ENCODE results near the gene PRRT1B. TPM values are rescaled to one million over a fixed set of nuclear protein-coding genes. Genes with fewer than 3 reads are reported as not detected.

Gene PRRT1B
- total and polyA plus RNA-seq, 2 of the 4 experiments (the other 2 are of a cell fraction) = not detected

DNA sequence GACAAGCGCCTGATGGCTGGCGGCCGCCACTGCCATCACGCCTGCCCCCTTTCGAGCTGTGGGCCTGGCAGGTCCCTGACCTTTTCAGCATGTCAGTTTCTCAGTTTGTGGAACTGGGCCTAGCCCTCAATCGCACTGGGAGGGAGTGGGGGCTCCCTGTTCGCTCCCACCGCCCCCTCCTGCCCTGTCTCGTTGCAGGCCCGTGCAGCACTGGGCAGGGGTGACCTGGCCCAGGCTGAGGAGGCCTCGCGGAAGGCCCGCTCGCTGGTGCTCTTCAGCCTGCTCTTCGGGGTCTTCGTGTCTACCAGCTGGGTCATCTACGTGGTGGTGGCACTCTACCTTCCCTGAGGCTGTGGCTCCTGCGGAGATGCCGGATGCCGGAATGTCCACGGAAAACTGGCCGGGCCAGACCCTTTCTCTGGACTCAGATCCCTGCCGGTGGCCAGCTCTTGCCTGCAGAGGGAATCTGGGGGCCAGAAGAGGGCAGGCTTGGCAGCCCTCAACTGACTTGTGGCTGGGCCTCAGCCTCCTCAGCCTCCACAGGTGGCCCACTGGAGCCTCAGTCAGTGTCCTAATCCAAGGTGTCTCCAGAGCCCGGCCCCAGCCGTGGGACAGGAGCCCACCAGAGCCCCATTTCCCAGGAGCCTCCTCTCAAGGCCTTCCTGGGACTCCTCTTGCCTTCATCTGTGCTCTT lies 12.7 kb downstream of the PRRT1B start:
- ChIA-PET POLR2A (ENCODE audit: unreplicated experiment) (no interaction called here), CTCF (interaction anchor here (1.3 kb wide), 1 partner anchor 181 kb away, joined by 3 read pairs; no protein-coding TSS in a partner anchor)
- H2AK5ac ChIP-seq (ENCODE audit: low read depth, low read length) = no peak overlapping the region
- H3K4me2 ChIP-seq (ENCODE audit: low read depth, low read length) = no peak overlapping the region
- no peak overlapping the region for H3K56ac ChIP-seq (ENCODE audit: extremely low read depth, insufficient read depth, low read length)
- H3K79me1 ChIP-seq (ENCODE audit: low read depth in 1 of 2, low read length in 2 of 2) = no peaks in the 10 kb centered on the region
- in situ Hi-C loops (cut with MboI; ENCODE audit: low sequenced_read_pairs) (no loop called here), intact Hi-C loops (cut with micrococcal nuclease) (no loop called here), dilution Hi-C loops (cut with HindIII; ENCODE audit: low sequenced_read_pairs, unreplicated experiment) (no loop called here)
- no peak overlapping the region for H3K4me3 ChIP-seq (ENCODE audit: insufficient read depth, low read depth, low read length)
- H3K27me3 ChIP-seq (ENCODE audit: control insufficient read depth, insufficient read depth, low read length) = peaks cover 32% of the 10 kb centered on the region
- no peak overlapping the region for H3K9ac ChIP-seq (ENCODE audit: low read depth, low read length)
- H2BK15ac ChIP-seq (ENCODE audit: low read depth, low read length) = no peak overlapping the region
- H4K8ac ChIP-seq (ENCODE audit: low read depth in 2 of 2, low read length in 2 of 2) = no peak overlapping the region
- H3K27ac ChIP-seq (ENCODE audit: insufficient read depth, low read length) = no peak overlapping the region
- no peak overlapping the region for H3K18ac ChIP-seq (ENCODE audit: low read depth, low read length)
- no peaks in the 10 kb centered on the region for H3K4me1 ChIP-seq (ENCODE audit: control insufficient read depth, insufficient read depth, low read length)
- no peak overlapping the region for H2BK5ac ChIP-seq (ENCODE audit: low read depth, low read length, poor library complexity, severe bottlenecking)
- no TSS peak for BruUV-seq (replicated peaks)
- no peak overlapping the region for H4K5ac ChIP-seq (ENCODE audit: low read depth, low read length)
- H2BK120ac ChIP-seq (ENCODE audit: low read depth, low read length) = no peak overlapping the region
- H3K36me3 ChIP-seq (ENCODE audit: control insufficient read depth, insufficient read depth, low read length) = no peaks in the 10 kb centered on the region
- H4K20me1 ChIP-seq (ENCODE audit: insufficient read depth, low read length) = no peaks in the 10 kb centered on the region
- no peak overlapping the region for H2BK20ac ChIP-seq (ENCODE audit: low read depth, low read length)
- ATAC-seq (ENCODE audit: low read depth) (no peak), DNase-seq (no peak)
- H3K9me3 ChIP-seq (ENCODE audit: control insufficient read depth, insufficient read depth, low read length) = peaks cover 16% of the 10 kb centered on the region
- H3K14ac ChIP-seq (replicated peaks; ENCODE audit: low read depth, low read length) = no peak overlapping the region
- H2AFZ ChIP-seq (replicated peaks; ENCODE audit: low read length, poor library complexity) = no peak overlapping the region
- no peak overlapping the region for H2AK9ac ChIP-seq (replicated peaks; ENCODE audit: low read depth, low read length, poor library complexity)
- no peaks in the 10 kb centered on the region for H3K9me1 ChIP-seq (ENCODE audit: insufficient read depth, low read length)
- no peak overlapping the region for H4K91ac ChIP-seq (ENCODE audit: insufficient read depth, low read depth, low read length)
- H3K4ac ChIP-seq (ENCODE audit: low read depth, low read length) = no peak overlapping the region
- H3K23ac ChIP-seq (ENCODE audit: low read depth, low read length) = no peak overlapping the region
- TF ChIP-seq RCOR1 (IDR thresholded peaks at IDR 0.05; ENCODE audit: insufficient replicate concordance, low read length) (no peak), MAFK (IDR thresholded peaks at IDR 0.05; ENCODE audit: low read depth, low read length) (no peak), MAZ (IDR thresholded peaks at IDR 0.05; ENCODE audit: borderline replicate concordance, low read depth, low read length) (no peak), RAD21 (IDR thresholded peaks at IDR 0.05; ENCODE audit: low read length) (no peak)
- 82% methylated on average over 15 of the region's 25 CpGs; no CpG with 5 or more reads in 1 of the 2 experiments for WGBS, 2 experiments (ENCODE audit: extremely low coverage in 2 of 2, insufficient read length in 1 of 2)

All from IMR-90 (cell line).